Measurements from ENCODE around the gene VPS4A.

GRCh38 chr16:69323415-69323814, 12.3 kb downstream of the VPS4A start:
- TF ChIP-seq TAF1 (IDR thresholded peaks at IDR 0.05; ENCODE audit: low read depth) (no peak), EP300 (IDR thresholded peaks at IDR 0.05; ENCODE audit: borderline replicate concordance) (no peak), ZBTB7A (IDR thresholded peaks at IDR 0.05; ENCODE audit: low read depth) (no peak), TCF12 (IDR thresholded peaks at IDR 0.05; ENCODE audit: low read depth) (no peak), MAX (IDR thresholded peaks at IDR 0.05) (no peak), NFIC (IDR thresholded peaks at IDR 0.05) (no peak)
